GM19395 (cell line): ENCODE measurements around the gene AGL.
"Not testable (repeated sequence)": the region's sequence is repeated elsewhere in the genome, so short reads cannot be mapped to it uniquely, and the experiment has no call there.

Source experiments
- ATAC-seq: cut with Tn5 transposase; IDR thresholded peaks from one replicate; pipeline ENCODE4 v1.9.1; 2021; ENCODE audit warnings: mild to moderate bottlenecking, moderate library complexity; ENCODE audit not compliant: unreplicated experiment

Gene AGL

GRCh38 chr1:99972066-99972465, 121.9 kb downstream of the AGL start:
- ATAC-seq, result not testable (repeated sequence)
